GM19099 (cell line): Measurements from ENCODE around the gene UVRAG.

Experiments used
- POLR2A ChIP-seq: IDR thresholded peaks from 3 replicates; pipeline ENCODE4 v1.6.1; 2011; ENCODE audit warnings: low read depth; ENCODE audit not compliant: insufficient read length; ENCODE audit errors: extremely low read depth

Gene UVRAG

GRCh38 chr11:76010051-76010450 is 195.0 kb downstream of the UVRAG start:
- TF ChIP-seq POLR2A = no peak

GRCh38 chr11:76013526-76013925 is 198.5 kb downstream of the UVRAG start:
- no peak for TF ChIP-seq POLR2A

GRCh38 chr11:76023236-76024068 is 208.4 kb downstream of the UVRAG start:
- TF ChIP-seq POLR2A = no peak

- no peak for TF ChIP-seq POLR2A
Observed at GRCh38 chr11:76025068-76025467, 210.1 kb downstream of the UVRAG start.

- TF ChIP-seq POLR2A = no peak
Observed at GRCh38 chr11:76025817-76026216, 210.8 kb downstream of the UVRAG start.

GRCh38 chr11:76026281-76026680 is 211.3 kb downstream of the UVRAG start:
- no peak for TF ChIP-seq POLR2A

- no peak for TF ChIP-seq POLR2A
Observed at GRCh38 chr11:76026862-76027261, 211.9 kb downstream of the UVRAG start.

- TF ChIP-seq POLR2A = no peak
Observed at GRCh38 chr11:76030286-76030685, 215.3 kb downstream of the UVRAG start.

GRCh38 chr11:76030968-76031590 is 216.1 kb downstream of the UVRAG start:
- no peak for TF ChIP-seq POLR2A

GRCh38 chr11:76033699-76034098 is 218.7 kb downstream of the UVRAG start:
- TF ChIP-seq POLR2A = no peak

- TF ChIP-seq POLR2A = no peak
Observed at GRCh38 chr11:76035020-76035419, 220.0 kb downstream of the UVRAG start.

- no peak for TF ChIP-seq POLR2A
Observed at GRCh38 chr11:76038608-76039007, 223.6 kb downstream of the UVRAG start.

- no peak for TF ChIP-seq POLR2A
Observed at GRCh38 chr11:76041208-76041607, 226.2 kb downstream of the UVRAG start.

- no peak for TF ChIP-seq POLR2A
Observed at GRCh38 chr11:76044750-76045320, 229.8 kb downstream of the UVRAG start.

- no peak for TF ChIP-seq POLR2A
Observed at GRCh38 chr11:76047231-76047630, 232.2 kb downstream of the UVRAG start.

GRCh38 chr11:76047766-76048165 is 232.8 kb downstream of the UVRAG start:
- no peak for TF ChIP-seq POLR2A
